Retinal pigment epithelial cell (primary cell): ENCODE data around the gene ATP6V1G3.

ENCODE experiments used
- DNase-seq: peaks from one replicate; pipeline ENCODE4 v3.0.0-alpha.2; 2010; ENCODE audit warnings: low read depth
- H3K4me3 ChIP-seq: 2 replicates; pipeline ENCODE4 v1.5.1; 2011; ENCODE audit warnings: mild to moderate bottlenecking, low read length, control low read depth, moderate library complexity
- CTCF ChIP-seq: conservative IDR thresholded peaks from 2 replicates; pipeline ENCODE4 v1.5.1; 2011; ENCODE audit warnings: low read depth, low read length, control low read depth, inconsistent platforms

The ATP6V1G3 gene

GRCh38 chr1:198556971-198557370 lies 16.5 kb upstream of the ATP6V1G3 start:
- no peak for DNase-seq
- TF ChIP-seq CTCF, result no peak
- no peak overlapping the region for H3K4me3 ChIP-seq

- H3K4me3 ChIP-seq, result no peak overlapping the region
- no peak for DNase-seq
- no peak for TF ChIP-seq CTCF
Measured at GRCh38 chr1:198552668-198553416, 12.4 kb upstream of the ATP6V1G3 start.

GRCh38 chr1:198550941-198551524 lies 10.6 kb upstream of the ATP6V1G3 start:
- TF ChIP-seq CTCF, result no peak
- DNase-seq, result no peak
- no peak overlapping the region for H3K4me3 ChIP-seq

- no peak for TF ChIP-seq CTCF
- no peak for DNase-seq
- no peak overlapping the region for H3K4me3 ChIP-seq
Measured at GRCh38 chr1:198549866-198550265, 9.4 kb upstream of the ATP6V1G3 start.

GRCh38 chr1:198548890-198549289 lies 8.4 kb upstream of the ATP6V1G3 start:
- no peak for TF ChIP-seq CTCF
- DNase-seq, result no peak
- H3K4me3 ChIP-seq, result no peak overlapping the region

- no peak for DNase-seq
- no peak for TF ChIP-seq CTCF
- no peak overlapping the region for H3K4me3 ChIP-seq
Measured at GRCh38 chr1:198545156-198545555, 4.7 kb upstream of the ATP6V1G3 start.

- no peak for TF ChIP-seq CTCF
- H3K4me3 ChIP-seq, result no peak overlapping the region
- no peak for DNase-seq
Measured at GRCh38 chr1:198544265-198544664, 3.8 kb upstream of the ATP6V1G3 start.
